ENCODE results near the gene CDR2L. TPM values are rescaled to one million over a fixed set of nuclear protein-coding genes. Genes with fewer than 3 reads are reported as not detected.
"Not testable (repeated sequence)": the region's sequence is repeated elsewhere in the genome, so short reads cannot be mapped to it uniquely, and the experiment has no call there.

Gene CDR2L
- total RNA-seq, 1 experiment from 2014 or later = 3.4 TPM

DNA sequence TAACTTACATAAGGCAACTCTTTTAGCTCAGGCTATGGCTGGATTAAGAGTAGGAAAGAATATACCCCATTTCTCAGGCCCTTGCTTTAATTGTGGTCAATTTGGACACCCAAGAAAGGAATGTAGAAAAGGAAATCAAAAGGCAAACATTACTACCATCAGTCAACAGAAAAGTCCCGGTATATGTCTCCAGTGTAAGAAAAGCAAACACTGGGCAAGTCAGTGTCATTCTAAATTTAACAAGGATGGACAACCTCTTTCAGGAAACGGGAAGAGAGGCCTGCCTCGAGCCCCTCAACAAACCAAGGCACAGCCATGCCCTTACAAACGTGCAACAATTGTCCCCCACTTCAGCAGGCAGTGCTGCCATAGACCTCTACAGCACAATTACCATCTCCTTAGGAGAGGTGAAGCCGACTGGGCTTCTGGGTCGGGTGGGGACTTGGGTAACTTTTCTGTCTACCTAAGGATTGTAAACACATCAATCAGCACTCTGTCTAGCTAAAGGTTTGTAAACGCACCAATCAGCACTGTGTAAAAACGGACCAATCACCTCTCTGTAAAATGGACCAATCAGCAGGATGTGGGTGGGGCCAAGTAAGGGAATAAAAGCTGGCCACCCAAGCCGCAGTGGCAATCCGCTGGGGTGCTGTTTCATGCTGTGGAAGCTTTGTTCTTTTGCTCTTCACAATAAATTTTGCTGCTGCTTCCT lies 37.4 kb downstream of the CDR2L start:
- ChIA-PET CTCF (interaction anchor here (0.6 to 2.5 kb wide), 5 partner anchors 9 to 66 kb away, joined by 3 to 11 read pairs (median 3); partner anchors contain the start of genes MRPL58 and SLC16A5), POLR2A (interaction anchor here (1.1 to 4.5 kb wide), 4 partner anchors 13 to 145 kb away, joined by 3 to 31 read pairs (median 3); partner anchors contain the start of genes ATP5PD and MRPL58)
- TF ChIP-seq, protein P1, sequence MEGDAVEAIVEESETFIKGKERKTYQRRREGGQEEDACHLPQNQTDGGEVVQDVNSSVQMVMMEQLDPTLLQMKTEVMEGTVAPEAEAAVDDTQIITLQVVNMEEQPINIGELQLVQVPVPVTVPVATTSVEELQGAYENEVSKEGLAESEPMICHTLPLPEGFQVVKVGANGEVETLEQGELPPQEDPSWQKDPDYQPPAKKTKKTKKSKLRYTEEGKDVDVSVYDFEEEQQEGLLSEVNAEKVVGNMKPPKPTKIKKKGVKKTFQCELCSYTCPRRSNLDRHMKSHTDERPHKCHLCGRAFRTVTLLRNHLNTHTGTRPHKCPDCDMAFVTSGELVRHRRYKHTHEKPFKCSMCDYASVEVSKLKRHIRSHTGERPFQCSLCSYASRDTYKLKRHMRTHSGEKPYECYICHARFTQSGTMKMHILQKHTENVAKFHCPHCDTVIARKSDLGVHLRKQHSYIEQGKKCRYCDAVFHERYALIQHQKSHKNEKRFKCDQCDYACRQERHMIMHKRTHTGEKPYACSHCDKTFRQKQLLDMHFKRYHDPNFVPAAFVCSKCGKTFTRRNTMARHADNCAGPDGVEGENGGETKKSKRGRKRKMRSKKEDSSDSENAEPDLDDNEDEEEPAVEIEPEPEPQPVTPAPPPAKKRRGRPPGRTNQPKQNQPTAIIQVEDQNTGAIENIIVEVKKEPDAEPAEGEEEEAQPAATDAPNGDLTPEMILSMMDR (IDR thresholded peaks at IDR 0.05; ENCODE audit: unreplicated experiment) = no peak
- no TSS peak for BruUV-seq (replicated peaks)
- Mint-ChIP-seq H3K27ac (ENCODE audit: low read depth, unreplicated experiment) (no peak overlapping the region), H3K4me3 (ENCODE audit: unreplicated experiment) (no peak overlapping the region), H3K9me3 (ENCODE audit: unreplicated experiment) (no peaks in the 10 kb centered on the region), H3K4me1 (ENCODE audit: insufficient read depth, unreplicated experiment) (peaks cover 15% of the 10 kb centered on the region), H3K27me3 (ENCODE audit: insufficient read depth, unreplicated experiment) (no peaks in the 10 kb centered on the region), H3K36me3 (ENCODE audit: insufficient read depth, unreplicated experiment) (peaks cover 33% of the 10 kb centered on the region)
- no peak for DNase-seq (ENCODE audit: unreplicated experiment)
- intact Hi-C loops (cut with micrococcal nuclease) = no loop called here

DNA sequence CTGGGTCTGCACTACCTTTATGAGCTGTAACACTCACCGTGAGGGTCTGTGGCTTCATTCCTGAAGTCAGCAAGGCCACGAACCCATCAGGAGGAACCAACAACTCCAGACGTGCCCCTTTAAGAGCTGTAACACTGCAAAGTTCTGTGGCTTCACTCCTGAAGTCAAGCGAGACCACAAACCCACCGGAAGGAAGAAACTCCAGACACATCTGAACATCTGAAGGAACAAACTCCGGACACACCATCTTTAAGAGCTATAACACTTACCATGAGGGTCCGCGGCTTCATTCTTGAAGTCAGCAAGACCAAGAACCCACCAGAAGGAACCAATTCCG lies 37.9 kb downstream of the CDR2L start:
- H3K36me3 Mint-ChIP-seq (ENCODE audit: insufficient read depth, unreplicated experiment) = peaks cover 28% of the 10 kb centered on the region
- DNase-seq (ENCODE audit: unreplicated experiment); intact Hi-C loops (cut with micrococcal nuclease); BruUV-seq (replicated peaks); H3K27ac Mint-ChIP-seq (ENCODE audit: low read depth, unreplicated experiment); H3K9me3 Mint-ChIP-seq (ENCODE audit: unreplicated experiment); H3K4me3 Mint-ChIP-seq (ENCODE audit: unreplicated experiment); H3K27me3 Mint-ChIP-seq (ENCODE audit: insufficient read depth, unreplicated experiment): not testable (repeated sequence)
- CTCF ChIA-PET = interaction anchor here (0.6 to 2.5 kb wide), 4 partner anchors 9 to 66 kb away, joined by 3 to 11 read pairs (median 3); partner anchors contain the start of genes MRPL58 and SLC16A5
- POLR2A ChIA-PET = interaction anchor here (1.1 to 4.5 kb wide), 4 partner anchors 13 to 145 kb away, joined by 3 to 31 read pairs (median 3); partner anchors contain the start of genes ATP5PD and MRPL58
- peaks cover 15% of the 10 kb centered on the region for H3K4me1 Mint-ChIP-seq (ENCODE audit: insufficient read depth, unreplicated experiment)

DNA sequence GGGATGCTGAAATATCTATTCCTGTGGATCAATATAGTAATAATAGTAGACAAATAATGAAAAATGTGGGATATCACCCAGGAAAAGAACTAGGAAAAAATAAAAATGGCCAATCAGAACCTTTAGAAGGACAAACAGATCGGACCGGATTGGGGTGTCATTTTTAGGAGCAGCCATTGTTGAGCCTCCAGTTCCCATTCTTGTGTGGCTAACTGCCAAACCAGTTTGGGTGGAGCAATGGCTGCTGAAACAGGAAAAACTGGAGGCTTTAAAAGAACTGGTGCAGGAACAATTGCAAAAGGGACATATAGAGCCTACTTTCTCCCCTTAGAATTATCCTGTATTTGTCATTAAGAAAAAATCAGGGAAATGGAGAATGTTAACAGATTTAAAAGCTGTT lies 39.2 kb downstream of the CDR2L start:
- BruUV-seq (replicated peaks); H3K4me3 Mint-ChIP-seq (ENCODE audit: unreplicated experiment); H3K27me3 Mint-ChIP-seq (ENCODE audit: insufficient read depth, unreplicated experiment); intact Hi-C loops (cut with micrococcal nuclease); H3K9me3 Mint-ChIP-seq (ENCODE audit: unreplicated experiment): not testable (repeated sequence)
- H3K4me1 Mint-ChIP-seq (ENCODE audit: insufficient read depth, unreplicated experiment) = peaks cover 15% of the 10 kb centered on the region
- DNase-seq (ENCODE audit: unreplicated experiment) = peak; percentile 34
- H3K27ac Mint-ChIP-seq (ENCODE audit: low read depth, unreplicated experiment) = peak overlapping the region; percentile 61
- POLR2A ChIA-PET = interaction anchor here (3.3 kb wide), 1 partner anchor 14 kb away, joined by 29 read pairs; the partner anchor contains the start of gene MRPL58
- H3K36me3 Mint-ChIP-seq (ENCODE audit: insufficient read depth, unreplicated experiment) = peaks cover 15% of the 10 kb centered on the region
- CTCF ChIA-PET = interaction anchor here (0.6 to 0.9 kb wide), 2 partner anchors 8 to 11 kb away, joined by 3 to 4 read pairs; no protein-coding TSS in a partner anchor

DNA sequence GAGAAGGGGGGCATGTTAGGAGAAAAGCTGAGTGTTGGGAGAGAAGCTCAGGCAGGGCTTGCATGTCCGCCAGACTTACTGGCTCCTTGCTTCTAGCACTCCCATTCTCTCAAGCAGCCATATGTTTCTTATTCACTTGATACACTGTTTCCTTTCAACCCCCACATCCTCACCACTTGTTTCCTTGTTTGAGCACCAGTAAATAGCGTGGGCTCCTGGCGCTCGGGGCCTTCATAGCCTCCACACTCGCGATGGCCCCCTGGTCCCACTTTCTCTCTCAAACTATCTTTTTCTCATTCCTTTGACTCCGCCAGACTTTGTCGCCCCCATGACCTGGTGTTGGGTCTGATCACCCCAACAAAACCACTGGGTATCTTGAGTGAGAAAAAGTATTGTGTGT lies 42.7 kb downstream of the CDR2L start:
- POLR2A ChIA-PET = no interaction called here
- H3K27me3 Mint-ChIP-seq (ENCODE audit: insufficient read depth, unreplicated experiment) = no peaks in the 10 kb centered on the region
- no peak overlapping the region for H3K27ac Mint-ChIP-seq (ENCODE audit: low read depth, unreplicated experiment)
- TF ChIP-seq, protein P1 (IDR thresholded peaks at IDR 0.05; ENCODE audit: unreplicated experiment) = no peak
- CTCF ChIA-PET = interaction anchor here (0.5 kb wide), 1 partner anchor 167 kb away, joined by 3 read pairs; no protein-coding TSS in a partner anchor
- intact Hi-C loops (cut with micrococcal nuclease) = no loop called here
- peaks cover 27% of the 10 kb centered on the region for H3K4me1 Mint-ChIP-seq (ENCODE audit: insufficient read depth, unreplicated experiment)
- H3K9me3 Mint-ChIP-seq (ENCODE audit: unreplicated experiment) = no peaks in the 10 kb centered on the region
- DNase-seq (ENCODE audit: unreplicated experiment) = no peak
- BruUV-seq (replicated peaks) = no TSS peak
- peaks cover 25% of the 10 kb centered on the region for H3K36me3 Mint-ChIP-seq (ENCODE audit: insufficient read depth, unreplicated experiment)
- H3K4me3 Mint-ChIP-seq (ENCODE audit: unreplicated experiment) = no peak overlapping the region
